Esophagus (tissue), 2 donors: ENCODE results near the gene PLCB2. TPM values are rescaled to one million over a fixed set of nuclear protein-coding genes. Genes with fewer than 3 reads are reported as not detected.

ENCODE experiments used
- H3K27ac ChIP-seq, 2 donors: one replicate each; pipeline ENCODE4 v1.5.1; 2013; ENCODE audit warnings: low read depth in 2 of 2, mild to moderate bottlenecking in 2 of 2, inconsistent platforms in 1 of 2, low read length in 1 of 2, moderate library complexity in 1 of 2
- H3K27me3 ChIP-seq, 2 donors: one replicate each; pipeline ENCODE4 v1.6.1; 2013; ENCODE audit warnings: low read length in 2 of 2, control low read depth in 1 of 2, mild to moderate bottlenecking in 1 of 2; ENCODE audit not compliant: insufficient read depth in 2 of 2, control insufficient read depth in 1 of 2
- H3K36me3 ChIP-seq, 2 donors: one replicate each; pipeline ENCODE4 v1.6.1; 2013; ENCODE audit warnings: low read length in 1 of 2; ENCODE audit not compliant: control insufficient read depth in 2 of 2, insufficient read depth in 2 of 2
- H3K4me1 ChIP-seq, 2 donors: one replicate each; pipeline ENCODE4 v1.6.1; 2013; ENCODE audit warnings: low read length in 1 of 2; ENCODE audit not compliant: control insufficient read depth in 2 of 2, insufficient read depth in 2 of 2
- H3K4me3 ChIP-seq, 2 donors: one replicate each; pipeline ENCODE4 v1.5.1; 2013; ENCODE audit warnings: low read length in 2 of 2, mild to moderate bottlenecking in 2 of 2, low read depth in 1 of 2, moderate library complexity in 1 of 2
- H3K9me3 ChIP-seq, 2 donors: one replicate each; pipeline ENCODE4 v1.6.1; 2013; ENCODE audit warnings: mild to moderate bottlenecking in 2 of 2, low read depth in 1 of 2, low read length in 1 of 2, moderate library complexity in 1 of 2; ENCODE audit not compliant: control insufficient read depth in 2 of 2, insufficient read depth in 1 of 2
- WGBS, 2 donors: extraction: QIAGEN DNeasy Blood & Tissue Kit; methylation state at CpG; one replicate each; pipeline ENCODE4 v1.1.7; 2013; 5-methylcytosine and 5-hydroxymethylcytosine counted together
- polyA plus RNA-seq, 2 donors: library from polyadenylated mRNA; stranded (reverse); fragments of 200-250 nt; gene quantifications; one replicate each; pipeline ENCODE4 v1.2.3, GENCODE V29; 2013
- donor health status: healthy with polysubstance abuse.
- donor health status: Bipolar disorder and iron deficiency.

PLCB2 gene
- polyA plus RNA-seq, 2 donors, result 5.3 to 7.3 TPM

- peak overlapping the region in 1 of 2 donors; percentile 66 for H3K27ac ChIP-seq
- peaks cover 13 to 45% of the 10 kb centered on the region in 2 donors for H3K4me1 ChIP-seq
- no peaks in the 10 kb centered on the region for H3K36me3 ChIP-seq
- H3K27me3 ChIP-seq, result no peaks in the 10 kb centered on the region
- H3K4me3 ChIP-seq, result no peak overlapping the region
- 84 to 85% methylated on average over 13 of the region's 13 CpGs for WGBS, 2 donors
- no peaks in the 10 kb centered on the region for H3K9me3 ChIP-seq
Measured at GRCh38 chr15:40250771-40251483, 56.8 kb downstream of the PLCB2 start.

GRCh38 chr15:40250304-40250656 is 57.5 kb downstream of the PLCB2 start:
- H3K27ac ChIP-seq, result peak overlapping the region; percentile 9 to 89
- H3K9me3 ChIP-seq, result no peaks in the 10 kb centered on the region
- no peak overlapping the region for H3K4me3 ChIP-seq
- 69 to 82% methylated on average over 8 of the region's 8 CpGs for WGBS, 2 donors
- no peaks in the 10 kb centered on the region for H3K36me3 ChIP-seq
- no peaks in the 10 kb centered on the region for H3K27me3 ChIP-seq
- H3K4me1 ChIP-seq, result peaks cover 17 to 51% of the 10 kb centered on the region in 2 donors

GRCh38 chr15:40249477-40250303 is 58.0 kb downstream of the PLCB2 start:
- H3K27ac ChIP-seq, result peak overlapping the region; percentile 64 to 89
- WGBS, 2 donors, result 37 to 48% methylated on average over 11 of the region's 11 CpGs
- H3K27me3 ChIP-seq, result no peaks in the 10 kb centered on the region
- peaks cover 17 to 54% of the 10 kb centered on the region in 2 donors for H3K4me1 ChIP-seq
- H3K36me3 ChIP-seq, result no peaks in the 10 kb centered on the region
- H3K4me3 ChIP-seq, result no peak overlapping the region
- H3K9me3 ChIP-seq, result no peaks in the 10 kb centered on the region

GRCh38 chr15:40248006-40248783 is 59.5 kb downstream of the PLCB2 start:
- peaks cover 11 to 52% of the 10 kb centered on the region in 2 donors for H3K4me1 ChIP-seq
- no peak overlapping the region for H3K4me3 ChIP-seq
- no peaks in the 10 kb centered on the region for H3K36me3 ChIP-seq
- no peaks in the 10 kb centered on the region for H3K27me3 ChIP-seq
- H3K27ac ChIP-seq, result peak overlapping the region in 1 of 2 donors; percentile 38
- 88 to 90% methylated on average over 17 of the region's 17 CpGs for WGBS, 2 donors
- H3K9me3 ChIP-seq, result no peaks in the 10 kb centered on the region

GRCh38 chr15:40247406-40247971 is 60.2 kb downstream of the PLCB2 start:
- 84 to 85% methylated on average over 12 of the region's 12 CpGs for WGBS, 2 donors
- H3K27ac ChIP-seq, result no peak overlapping the region
- H3K36me3 ChIP-seq, result no peaks in the 10 kb centered on the region
- H3K27me3 ChIP-seq, result no peaks in the 10 kb centered on the region
- H3K4me3 ChIP-seq, result no peak overlapping the region
- H3K4me1 ChIP-seq, result peaks cover 12 to 52% of the 10 kb centered on the region in 2 donors
- H3K9me3 ChIP-seq, result no peaks in the 10 kb centered on the region

- Histone ChIP-seq H3K9me3 (no peaks in the 10 kb centered on the region), H3K27ac (peak overlapping the region; percentile 62 to 98), H3K4me3 (no peak overlapping the region), H3K4me1 (peaks cover 12 to 51% of the 10 kb centered on the region in 2 donors), H3K36me3 (no peaks in the 10 kb centered on the region), H3K27me3 (no peaks in the 10 kb centered on the region)
- 67 to 81% methylated on average over 8 of the region's 8 CpGs for WGBS, 2 donors
Measured at GRCh38 chr15:40246496-40247280, 61.0 kb downstream of the PLCB2 start.

GRCh38 chr15:40245666-40246450 is 61.9 kb downstream of the PLCB2 start:
- Histone ChIP-seq H3K27me3 (no peaks in the 10 kb centered on the region), H3K9me3 (no peaks in the 10 kb centered on the region), H3K4me1 (peaks cover 12 to 50% of the 10 kb centered on the region in 2 donors), H3K36me3 (no peaks in the 10 kb centered on the region), H3K4me3 (no peak overlapping the region), H3K27ac (peak overlapping the region; percentile 62 to 98)
- 83% methylated on average over 9 of the region's 9 CpGs for WGBS, 2 donors

GRCh38 chr15:40244961-40245523 is 62.7 kb downstream of the PLCB2 start:
- H3K9me3 ChIP-seq, result no peaks in the 10 kb centered on the region
- H3K4me3 ChIP-seq, result no peak overlapping the region
- no peaks in the 10 kb centered on the region for H3K36me3 ChIP-seq
- peaks cover 16 to 46% of the 10 kb centered on the region in 2 donors for H3K4me1 ChIP-seq
- WGBS, 2 donors, result 47 to 62% methylated on average over 5 of the region's 5 CpGs
- peak overlapping the region; percentile 89 to 98 for H3K27ac ChIP-seq
- no peaks in the 10 kb centered on the region for H3K27me3 ChIP-seq
